ENCODE results near the gene GSTA5. TPM values are rescaled to one million over a fixed set of nuclear protein-coding genes. Genes with fewer than 3 reads are reported as not detected.
"Not testable (repeated sequence)": the region's sequence is repeated elsewhere in the genome, so short reads cannot be mapped to it uniquely, and the experiment has no call there.

Gene GSTA5
- total RNA-seq, 2 donors from 2014 or later = not detected

DNA sequence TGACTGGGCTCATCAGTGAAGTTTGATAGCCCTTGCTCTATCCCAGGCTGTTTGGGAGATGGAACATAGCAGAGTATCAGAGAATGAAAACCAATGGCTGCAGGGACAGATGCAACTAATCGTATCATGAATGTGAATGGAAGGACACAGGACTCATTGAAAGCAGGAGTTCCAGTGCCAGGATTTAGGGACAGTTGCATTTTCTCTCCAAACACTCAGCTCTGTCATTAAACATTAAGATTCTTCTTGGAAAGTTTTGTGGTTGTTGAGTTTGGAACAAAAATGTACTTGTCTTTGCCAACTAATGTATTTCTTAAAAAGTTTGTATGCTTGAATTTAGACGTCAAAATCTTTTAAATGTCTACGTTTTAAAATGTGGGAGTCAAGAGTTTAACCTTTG lies 31.0 kb upstream of the GSTA5 start:
- 60 to 62% methylated on average over 3 of the region's 3 CpGs for WGBS, 2 donors
- H3K4me3 ChIP-seq = no peak overlapping the region
- TF ChIP-seq POLR2A (IDR thresholded peaks at IDR 0.05) = no peak
- TF ChIP-seq, protein P1, sequence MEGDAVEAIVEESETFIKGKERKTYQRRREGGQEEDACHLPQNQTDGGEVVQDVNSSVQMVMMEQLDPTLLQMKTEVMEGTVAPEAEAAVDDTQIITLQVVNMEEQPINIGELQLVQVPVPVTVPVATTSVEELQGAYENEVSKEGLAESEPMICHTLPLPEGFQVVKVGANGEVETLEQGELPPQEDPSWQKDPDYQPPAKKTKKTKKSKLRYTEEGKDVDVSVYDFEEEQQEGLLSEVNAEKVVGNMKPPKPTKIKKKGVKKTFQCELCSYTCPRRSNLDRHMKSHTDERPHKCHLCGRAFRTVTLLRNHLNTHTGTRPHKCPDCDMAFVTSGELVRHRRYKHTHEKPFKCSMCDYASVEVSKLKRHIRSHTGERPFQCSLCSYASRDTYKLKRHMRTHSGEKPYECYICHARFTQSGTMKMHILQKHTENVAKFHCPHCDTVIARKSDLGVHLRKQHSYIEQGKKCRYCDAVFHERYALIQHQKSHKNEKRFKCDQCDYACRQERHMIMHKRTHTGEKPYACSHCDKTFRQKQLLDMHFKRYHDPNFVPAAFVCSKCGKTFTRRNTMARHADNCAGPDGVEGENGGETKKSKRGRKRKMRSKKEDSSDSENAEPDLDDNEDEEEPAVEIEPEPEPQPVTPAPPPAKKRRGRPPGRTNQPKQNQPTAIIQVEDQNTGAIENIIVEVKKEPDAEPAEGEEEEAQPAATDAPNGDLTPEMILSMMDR (IDR thresholded peaks at IDR 0.05) = no peak
- no peak for ATAC-seq
- H3K27me3 ChIP-seq = no peaks in the 10 kb centered on the region
- DNase-seq = no peak
- H3K9me3 ChIP-seq = no peaks in the 10 kb centered on the region
- H3K27ac ChIP-seq = no peak overlapping the region
- intact Hi-C loops (cut with DNase I) = no loop called here
- H3K4me1 ChIP-seq = no peaks in the 10 kb centered on the region
- no peaks in the 10 kb centered on the region for H3K36me3 ChIP-seq (replicated peaks in 1 of 2; ENCODE audit: insufficient read depth in 1 of 2, low read depth in 2 of 2)

DNA sequence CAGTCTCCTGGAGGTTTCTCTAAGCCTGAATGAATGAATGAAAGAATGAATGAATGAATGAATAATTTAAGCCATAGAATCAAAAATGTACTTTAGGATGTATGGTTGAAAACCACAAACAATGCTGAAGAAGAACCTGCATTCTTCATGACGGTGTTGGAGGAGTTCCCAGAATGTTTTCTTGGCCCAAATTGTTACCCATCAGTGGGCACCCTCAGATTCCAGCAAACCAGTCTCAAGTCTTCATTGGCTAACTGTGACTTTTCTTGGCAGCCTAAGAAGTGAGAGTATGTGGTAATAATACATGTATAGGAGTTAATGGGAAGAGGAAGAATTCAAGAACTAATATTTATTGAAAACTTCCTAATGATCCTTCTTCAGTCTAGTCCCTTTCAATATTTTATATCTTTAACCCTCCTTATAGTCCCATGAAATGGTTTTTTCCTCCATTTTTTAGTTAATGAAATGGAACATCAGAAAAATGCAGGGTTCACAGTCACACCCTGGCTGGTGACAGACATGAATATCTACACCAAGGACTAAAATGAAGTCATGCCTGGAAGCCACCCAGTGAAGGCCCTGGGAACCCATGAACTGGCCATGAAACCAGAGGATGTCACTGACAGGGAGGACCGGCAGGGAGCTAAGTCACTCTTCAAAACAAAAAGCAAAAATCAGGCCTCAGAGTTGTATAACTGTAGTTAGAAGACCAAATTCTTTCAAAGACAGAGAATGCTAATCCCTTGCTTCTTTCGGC lies 29.9 kb upstream of the GSTA5 start:
- H3K27ac ChIP-seq; H3K4me3 ChIP-seq; DNase-seq; H3K36me3 ChIP-seq (replicated peaks in 1 of 2; ENCODE audit: insufficient read depth in 1 of 2, low read depth in 2 of 2); H3K4me1 ChIP-seq; ATAC-seq; H3K27me3 ChIP-seq; H3K9me3 ChIP-seq; intact Hi-C loops (cut with DNase I): not testable (repeated sequence)
- 93 to 95% methylated on average over 3 of the region's 3 CpGs for WGBS, 2 donors

DNA sequence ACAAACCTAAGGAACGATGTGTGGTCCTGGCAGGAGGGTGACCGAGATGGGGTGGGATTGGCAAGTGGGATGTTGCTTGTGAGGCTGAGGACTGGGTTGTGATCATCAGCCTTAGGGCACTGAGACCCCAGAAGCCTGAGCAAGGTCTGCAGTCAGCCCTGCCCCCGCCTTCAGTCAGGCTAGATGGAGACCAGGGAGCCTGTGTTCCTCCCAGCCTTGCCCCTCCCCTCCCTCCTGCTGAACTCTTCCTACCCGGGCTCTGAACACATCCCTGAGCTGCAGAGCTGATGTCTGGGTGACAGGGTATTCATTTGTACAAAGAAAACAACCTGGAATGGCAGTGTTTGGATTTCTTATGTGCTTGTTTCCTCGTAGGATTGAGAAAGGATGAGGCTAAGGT lies 28.3 kb upstream of the GSTA5 start:
- H3K4me3 ChIP-seq; DNase-seq; H3K27me3 ChIP-seq; H3K36me3 ChIP-seq (replicated peaks in 1 of 2; ENCODE audit: insufficient read depth in 1 of 2, low read depth in 2 of 2); H3K9me3 ChIP-seq; intact Hi-C loops (cut with DNase I); ATAC-seq; H3K4me1 ChIP-seq; H3K27ac ChIP-seq: not testable (repeated sequence)
- 70 to 75% methylated on average over 5 of the region's 5 CpGs for WGBS, 2 donors

DNA sequence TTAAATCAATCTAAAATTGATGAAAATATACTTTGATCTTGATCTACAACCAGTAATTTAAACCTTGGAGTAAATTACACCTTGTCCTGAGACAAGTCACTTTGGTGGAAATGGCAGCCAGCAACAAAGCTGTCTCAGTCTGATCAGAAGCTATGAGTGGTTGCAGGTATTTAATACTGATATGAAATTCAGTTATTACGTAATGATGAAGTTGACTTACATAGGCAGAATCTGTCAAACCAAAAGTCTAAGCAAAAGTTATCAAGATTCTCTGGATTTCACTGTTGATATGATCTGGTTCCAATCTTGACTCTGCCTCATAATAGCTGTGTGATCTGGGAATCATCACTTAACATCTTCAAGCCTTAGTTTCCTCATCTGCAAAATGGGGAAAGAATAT lies 27.6 kb upstream of the GSTA5 start:
- Histone ChIP-seq H3K4me1 (no peaks in the 10 kb centered on the region), H3K36me3 (replicated peaks in 1 of 2; ENCODE audit: insufficient read depth in 1 of 2, low read depth in 2 of 2) (no peaks in the 10 kb centered on the region), H3K9me3 (no peaks in the 10 kb centered on the region), H3K4me3 (no peak overlapping the region), H3K27me3 (no peaks in the 10 kb centered on the region), H3K27ac (no peak overlapping the region)
- no peak for ATAC-seq
- WGBS, 2 donors = 87 to 88% methylated on average over 1 of the region's 1 CpG
- intact Hi-C loops (cut with DNase I) = no loop called here
- TF ChIP-seq, protein P1 (IDR thresholded peaks at IDR 0.05) = no peak
- TF ChIP-seq POLR2A (IDR thresholded peaks at IDR 0.05) = no peak
- no peak for DNase-seq

DNA sequence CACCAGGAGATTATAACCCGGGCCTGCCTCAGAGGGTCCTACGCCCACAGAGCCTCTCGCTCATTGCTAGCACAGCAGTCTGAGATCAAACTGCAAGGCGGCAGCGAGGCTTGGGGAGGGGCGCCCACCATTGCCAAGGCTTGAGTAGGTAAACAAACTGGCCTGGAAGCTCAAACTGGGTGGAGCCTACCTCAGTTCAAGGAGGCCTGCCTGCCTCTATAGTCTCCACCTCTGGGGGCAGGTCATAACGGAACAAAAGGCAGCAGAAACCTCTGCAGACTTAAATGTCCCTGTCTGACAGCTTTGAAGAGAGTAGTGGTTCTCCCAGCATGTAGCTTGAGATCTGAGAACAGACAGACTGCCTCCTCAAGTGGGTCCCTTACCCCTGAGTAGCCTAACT lies 20.5 kb upstream of the GSTA5 start:
- ATAC-seq; H3K4me1 ChIP-seq; H3K36me3 ChIP-seq (replicated peaks in 1 of 2; ENCODE audit: insufficient read depth in 1 of 2, low read depth in 2 of 2); H3K4me3 ChIP-seq; H3K9me3 ChIP-seq; H3K27me3 ChIP-seq; intact Hi-C loops (cut with DNase I); H3K27ac ChIP-seq: not testable (repeated sequence)
- peak; percentile 36 to 68 (median 45) for DNase-seq
- 47% methylated on average over 7 of the region's 7 CpGs; no CpG with 5 or more reads in 1 of the 2 donors for WGBS, 2 donors
- TF ChIP-seq, protein P1 (IDR thresholded peaks at IDR 0.05) = peak in 2 of 7 experiments; percentile 14 to 18

DNA sequence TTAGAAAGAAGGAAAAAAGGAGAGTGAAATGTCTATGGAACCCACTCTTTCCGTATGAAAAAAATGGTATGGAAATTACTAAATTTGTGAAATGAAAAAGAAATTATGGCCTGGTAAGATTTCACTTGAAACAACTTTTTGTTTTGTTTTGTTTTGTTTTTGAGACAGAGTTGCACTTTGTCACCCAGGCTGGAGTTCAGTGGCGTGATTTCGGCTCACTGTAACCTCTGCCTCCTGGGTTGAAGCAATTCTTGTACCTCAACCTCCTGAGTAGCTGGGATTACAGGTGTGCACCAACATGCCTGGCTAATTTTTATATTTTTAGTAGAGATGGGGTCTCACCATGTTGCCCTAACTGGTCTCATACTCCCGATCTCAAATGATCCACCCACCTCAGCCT lies 17.8 kb upstream of the GSTA5 start:
- H3K9me3 ChIP-seq = no peaks in the 10 kb centered on the region
- H3K4me1 ChIP-seq = peaks cover 5% of the 10 kb centered on the region
- intact Hi-C loops (cut with DNase I) = no loop called here
- H3K27ac ChIP-seq = no peak overlapping the region
- DNase-seq (no peak), ATAC-seq (no peak)
- WGBS, 2 donors = 87 to 97% methylated on average over 4 of the region's 4 CpGs
- no peak for TF ChIP-seq POLR2A (IDR thresholded peaks at IDR 0.05)
- TF ChIP-seq, protein P1 (IDR thresholded peaks at IDR 0.05) = no peak
- no peak overlapping the region for H3K4me3 ChIP-seq
- H3K27me3 ChIP-seq = no peaks in the 10 kb centered on the region
- no peaks in the 10 kb centered on the region for H3K36me3 ChIP-seq (replicated peaks in 1 of 2; ENCODE audit: insufficient read depth in 1 of 2, low read depth in 2 of 2)

DNA sequence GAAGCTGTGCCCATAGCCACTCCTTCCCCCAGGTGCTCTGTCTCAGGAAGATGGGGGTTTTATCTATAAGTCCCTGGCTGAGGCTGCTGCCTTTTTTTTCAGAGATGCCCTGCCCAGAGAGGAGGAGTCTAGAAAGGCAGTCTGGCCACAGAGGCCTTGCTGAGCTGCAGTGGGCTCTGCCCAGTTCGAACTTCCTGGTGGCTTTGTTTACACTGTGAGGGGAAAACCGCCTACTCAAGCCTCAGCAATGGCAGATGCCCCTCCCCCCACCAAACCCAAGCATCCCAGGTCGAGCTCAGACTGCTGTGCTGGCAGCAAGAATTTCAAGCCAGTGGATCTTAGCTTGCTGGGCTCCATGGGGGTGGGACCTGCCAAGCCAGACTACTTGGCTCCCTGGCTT lies 15.5 kb upstream of the GSTA5 start:
- H3K4me1 ChIP-seq; intact Hi-C loops (cut with DNase I); H3K4me3 ChIP-seq; ATAC-seq; H3K9me3 ChIP-seq; H3K27ac ChIP-seq; H3K36me3 ChIP-seq (replicated peaks in 1 of 2; ENCODE audit: insufficient read depth in 1 of 2, low read depth in 2 of 2); H3K27me3 ChIP-seq: not testable (repeated sequence)
- peak; percentile 45 to 72 (median 60) for DNase-seq
- WGBS, 2 donors = 30% methylated on average over 3 of the region's 3 CpGs; no CpG with 5 or more reads in 1 of the 2 donors

Data from body of pancreas (tissue), 4 donors.